HG03066 (cell line): ENCODE results near the gene CENPF.
"Not testable (repeated sequence)": the region's sequence is repeated elsewhere in the genome, so short reads cannot be mapped to it uniquely, and the experiment has no call there.

Source experiments
- ATAC-seq: cut with Tn5 transposase; IDR thresholded peaks from one replicate; pipeline ENCODE4 v1.9.1; 2021; ENCODE audit warnings: low read depth; ENCODE audit not compliant: unreplicated experiment

Gene CENPF, protein sequence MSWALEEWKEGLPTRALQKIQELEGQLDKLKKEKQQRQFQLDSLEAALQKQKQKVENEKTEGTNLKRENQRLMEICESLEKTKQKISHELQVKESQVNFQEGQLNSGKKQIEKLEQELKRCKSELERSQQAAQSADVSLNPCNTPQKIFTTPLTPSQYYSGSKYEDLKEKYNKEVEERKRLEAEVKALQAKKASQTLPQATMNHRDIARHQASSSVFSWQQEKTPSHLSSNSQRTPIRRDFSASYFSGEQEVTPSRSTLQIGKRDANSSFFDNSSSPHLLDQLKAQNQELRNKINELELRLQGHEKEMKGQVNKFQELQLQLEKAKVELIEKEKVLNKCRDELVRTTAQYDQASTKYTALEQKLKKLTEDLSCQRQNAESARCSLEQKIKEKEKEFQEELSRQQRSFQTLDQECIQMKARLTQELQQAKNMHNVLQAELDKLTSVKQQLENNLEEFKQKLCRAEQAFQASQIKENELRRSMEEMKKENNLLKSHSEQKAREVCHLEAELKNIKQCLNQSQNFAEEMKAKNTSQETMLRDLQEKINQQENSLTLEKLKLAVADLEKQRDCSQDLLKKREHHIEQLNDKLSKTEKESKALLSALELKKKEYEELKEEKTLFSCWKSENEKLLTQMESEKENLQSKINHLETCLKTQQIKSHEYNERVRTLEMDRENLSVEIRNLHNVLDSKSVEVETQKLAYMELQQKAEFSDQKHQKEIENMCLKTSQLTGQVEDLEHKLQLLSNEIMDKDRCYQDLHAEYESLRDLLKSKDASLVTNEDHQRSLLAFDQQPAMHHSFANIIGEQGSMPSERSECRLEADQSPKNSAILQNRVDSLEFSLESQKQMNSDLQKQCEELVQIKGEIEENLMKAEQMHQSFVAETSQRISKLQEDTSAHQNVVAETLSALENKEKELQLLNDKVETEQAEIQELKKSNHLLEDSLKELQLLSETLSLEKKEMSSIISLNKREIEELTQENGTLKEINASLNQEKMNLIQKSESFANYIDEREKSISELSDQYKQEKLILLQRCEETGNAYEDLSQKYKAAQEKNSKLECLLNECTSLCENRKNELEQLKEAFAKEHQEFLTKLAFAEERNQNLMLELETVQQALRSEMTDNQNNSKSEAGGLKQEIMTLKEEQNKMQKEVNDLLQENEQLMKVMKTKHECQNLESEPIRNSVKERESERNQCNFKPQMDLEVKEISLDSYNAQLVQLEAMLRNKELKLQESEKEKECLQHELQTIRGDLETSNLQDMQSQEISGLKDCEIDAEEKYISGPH (N-terminal part only)

GRCh38 chr1:214602764-214603657 is at the start of gene CENPF:
TSS of gene CENPF (plus strand) at chr1:214603195. CDS start at chr1:214613755, 10,560 bp downstream.
- ATAC-seq: peak; percentile 99

- no peak for ATAC-seq
Measured at GRCh38 chr1:214557952-214558735, 44.9 kb upstream of the CENPF start.

GRCh38 chr1:214563881-214564280 is 39.1 kb upstream of the CENPF start:
- ATAC-seq: no peak

DNA sequence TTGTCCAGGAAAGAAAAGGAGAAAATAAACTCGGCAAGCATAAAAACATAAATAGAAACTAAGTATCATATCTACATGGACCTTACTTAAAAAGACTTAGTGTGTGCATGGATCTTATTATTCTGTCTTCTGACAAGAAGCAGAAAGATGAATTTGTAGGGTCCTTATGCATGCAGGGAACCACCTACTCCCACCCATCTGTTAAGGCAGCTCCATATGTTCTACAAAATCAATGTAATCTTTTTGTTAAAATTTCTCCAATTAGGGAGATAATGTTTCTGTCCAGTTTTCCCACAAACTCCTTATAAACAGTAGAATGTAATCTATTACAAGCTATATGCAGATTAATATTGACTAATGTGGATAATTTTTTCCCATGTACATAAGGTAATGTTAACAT is 37.7 kb upstream of the CENPF start:
- ATAC-seq: no peak

DNA sequence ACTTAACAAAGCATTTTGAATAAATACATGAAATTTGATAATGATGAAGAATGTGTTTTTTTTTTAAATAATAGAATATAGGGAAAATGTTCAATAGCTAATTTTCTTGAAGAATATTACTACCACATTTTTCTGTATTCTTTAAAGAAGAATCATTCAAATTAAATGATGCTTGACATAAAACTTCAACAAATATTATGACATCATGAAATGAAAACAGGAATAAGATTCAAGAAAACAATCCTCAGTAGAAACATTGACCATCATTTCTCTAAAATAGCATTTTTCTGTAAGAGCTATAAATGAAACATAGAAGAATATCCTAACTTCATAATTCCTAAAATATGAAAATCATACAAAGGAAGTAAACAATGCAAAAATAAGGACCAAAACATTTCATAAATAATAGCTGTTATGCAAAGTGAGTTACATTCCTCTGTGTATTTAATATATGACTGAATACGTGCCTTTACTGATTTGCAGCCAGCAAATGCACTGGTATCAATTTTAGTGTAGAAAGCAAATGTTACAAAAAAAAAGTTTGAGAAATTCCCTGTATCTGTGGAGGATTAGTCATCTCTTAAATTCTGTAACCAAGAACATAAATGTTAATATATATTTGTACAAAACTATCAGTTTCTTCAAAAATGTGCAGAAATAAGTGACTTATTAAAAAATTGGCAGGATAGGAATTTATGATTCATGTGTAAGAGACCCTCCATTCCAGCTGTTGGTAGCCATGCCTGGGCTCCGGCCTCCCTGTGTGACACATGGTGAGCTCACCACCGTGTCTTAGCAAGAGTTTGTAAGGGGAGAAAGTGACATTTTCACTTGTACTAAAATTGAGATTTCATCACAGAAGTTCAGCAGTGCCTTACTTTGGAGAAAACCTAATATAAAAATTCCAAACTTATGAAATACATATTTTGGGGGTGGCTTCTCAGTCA is 36.6 kb upstream of the CENPF start:
- no peak for ATAC-seq

GRCh38 chr1:214567481-214567980 is 35.5 kb upstream of the CENPF start:
- ATAC-seq: no peak

- no peak for ATAC-seq
Measured at GRCh38 chr1:214568328-214568727, 34.7 kb upstream of the CENPF start.

- no peak for ATAC-seq
Measured at GRCh38 chr1:214569357-214570004, 33.5 kb upstream of the CENPF start.

DNA sequence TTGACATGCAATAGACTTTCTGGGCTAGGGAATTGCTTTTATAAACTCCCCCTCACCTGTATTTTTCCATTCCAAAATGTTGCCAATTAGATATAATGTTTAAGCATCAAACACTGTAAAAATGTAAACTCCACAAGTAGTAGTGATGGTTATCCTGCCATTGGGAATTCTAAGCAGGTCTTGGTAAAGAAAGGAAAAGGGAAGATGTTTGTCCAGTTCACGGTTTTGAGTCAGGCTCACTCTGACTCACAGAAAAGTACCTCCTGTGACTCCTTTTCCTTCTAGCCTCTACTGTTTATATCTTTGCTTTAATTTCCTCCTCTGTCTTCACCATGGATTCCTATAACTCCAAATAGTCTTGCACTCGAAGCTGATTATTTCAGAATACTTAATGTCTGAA is 32.6 kb upstream of the CENPF start:
- ATAC-seq: no peak

GRCh38 chr1:214571281-214571680 is 31.7 kb upstream of the CENPF start:
- ATAC-seq: no peak

DNA sequence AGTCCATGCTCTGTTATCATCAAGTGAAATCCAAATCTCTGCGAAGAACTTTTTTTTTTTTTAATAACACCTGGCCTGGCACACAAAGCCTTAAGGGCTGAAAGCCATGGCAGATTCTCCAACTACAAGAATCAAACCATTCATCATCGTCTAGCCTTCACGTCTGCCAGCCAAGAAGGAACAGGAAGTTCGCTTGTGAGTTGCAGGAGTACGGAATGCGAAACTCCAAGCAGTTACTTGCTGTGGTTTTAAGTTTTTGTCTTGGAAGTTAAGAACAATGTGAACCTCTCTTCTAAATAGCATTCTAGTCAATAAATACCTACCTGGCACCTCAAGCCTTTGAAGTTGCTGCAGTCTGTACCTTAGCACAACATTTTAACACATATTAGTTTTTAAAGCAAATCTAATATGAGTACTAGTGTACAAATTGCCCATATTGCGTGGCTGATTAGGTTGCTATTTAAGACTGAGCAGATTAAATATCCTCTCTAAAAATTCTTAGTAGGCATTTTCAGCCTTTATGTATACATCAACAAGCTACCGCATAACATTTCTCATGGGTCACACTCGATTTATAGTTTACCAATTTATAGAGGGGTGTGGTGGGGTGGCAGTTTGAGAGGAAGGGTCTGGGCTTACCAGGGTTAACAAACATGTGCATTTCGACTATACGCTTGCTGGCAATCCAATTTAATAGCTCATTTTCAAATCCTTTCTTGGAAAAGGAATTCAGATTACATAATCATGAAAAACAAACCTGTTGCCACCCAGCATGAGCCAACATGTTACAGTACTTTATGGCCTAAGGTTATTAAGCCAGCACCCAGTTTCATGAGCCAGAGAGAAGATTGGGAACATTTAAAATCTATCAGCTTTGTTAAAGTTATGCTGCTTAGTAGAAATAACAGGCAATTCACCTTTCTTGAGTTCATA is 29.3 kb upstream of the CENPF start:
- ATAC-seq: no peak

DNA sequence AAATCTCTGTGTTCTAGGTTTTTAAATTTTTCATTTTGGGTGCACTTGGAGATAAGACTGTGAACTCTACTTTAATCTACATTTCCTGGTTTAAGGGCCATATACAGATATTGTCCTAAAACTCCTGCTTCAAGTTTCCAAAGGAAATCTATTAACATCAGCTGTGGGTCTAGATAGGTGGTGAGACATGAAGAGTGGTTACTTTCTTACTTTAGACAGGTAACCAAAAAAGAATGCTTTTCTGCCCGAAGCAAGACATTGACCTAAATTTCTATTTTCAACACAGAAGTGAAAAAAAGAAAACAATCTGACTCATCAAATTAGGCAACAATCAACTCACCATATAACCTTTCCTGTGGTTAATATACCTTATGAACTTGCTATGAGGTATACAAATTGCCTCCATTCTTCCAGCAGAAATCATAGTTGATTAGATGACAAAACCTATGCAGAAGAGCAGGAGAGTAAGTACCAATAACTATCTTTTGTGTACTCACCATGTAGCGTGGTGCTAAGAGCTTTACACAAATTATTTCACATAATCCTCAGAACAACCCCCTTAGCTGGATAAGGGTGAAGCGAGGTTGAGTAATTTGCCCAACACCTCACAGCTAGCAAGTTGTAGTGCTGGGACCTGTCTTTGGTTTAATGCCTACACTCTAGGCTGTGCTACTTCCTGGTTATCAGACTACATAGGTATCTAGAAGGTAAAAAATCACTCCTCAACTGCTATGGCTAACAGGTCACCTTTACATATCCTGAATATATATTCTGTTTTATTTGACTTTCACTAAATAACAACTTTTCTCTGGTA is 28.2 kb upstream of the CENPF start:
- ATAC-seq: no peak

GRCh38 chr1:214576120-214576519 is 26.9 kb upstream of the CENPF start:
- not testable (repeated sequence) for ATAC-seq

DNA sequence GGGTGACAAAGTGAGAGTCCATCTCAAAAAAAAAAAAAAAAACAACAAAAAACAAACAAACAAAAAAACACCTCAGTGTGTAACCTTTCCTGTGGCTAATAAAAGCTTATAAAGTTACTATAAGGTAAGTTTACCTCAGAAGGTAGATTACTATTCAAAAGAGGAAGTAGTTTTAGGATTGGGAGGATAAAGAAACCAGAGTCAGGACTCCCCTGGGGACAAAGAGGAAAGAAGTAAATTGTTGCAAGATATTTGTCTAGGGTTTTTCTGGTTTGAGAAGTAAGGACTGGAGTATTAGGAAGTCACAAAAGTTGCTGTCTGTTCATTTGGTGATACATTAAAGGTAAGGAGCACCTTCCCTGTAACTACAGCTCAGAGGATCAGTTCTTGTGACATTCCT is 23.8 kb upstream of the CENPF start:
- no peak for ATAC-seq

DNA sequence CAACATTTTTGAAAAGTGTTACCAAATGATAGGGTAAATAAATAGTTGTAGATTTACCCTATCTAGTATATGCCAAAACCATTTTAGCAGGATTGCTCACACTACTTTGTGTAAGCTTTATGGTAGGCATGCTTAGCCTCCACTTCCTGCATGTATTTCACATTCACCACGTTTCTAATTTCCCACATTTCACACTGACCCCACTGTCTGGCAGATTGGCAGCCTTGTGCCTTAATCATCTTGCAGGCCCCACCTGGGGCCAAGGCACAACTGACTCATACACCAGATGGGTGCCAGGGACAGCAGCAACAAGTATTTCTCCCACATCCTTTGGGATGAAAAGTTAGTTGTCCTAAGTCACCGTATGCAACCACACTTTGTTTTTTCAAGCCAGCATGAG is 21.2 kb upstream of the CENPF start:
- ATAC-seq: no peak
